Testis (tissue), 2 donors: ENCODE data around the gene TIGD3.

Experiments
- CTCF ChIP-seq, 3 experiments: fragments of 450-650 bp in 2 of 3; fragments of 200-600 bp in 1 of 3; sonication (generic) in 1 of 3; IDR thresholded peaks; one replicate each; pipeline ENCODE4 v1.5.1; 2016 to 2019; ENCODE audit warnings: antibody characterized with exemption in 3 of 3, mild to moderate bottlenecking in 2 of 3, moderate library complexity in 1 of 3
- POLR2A ChIP-seq: fragments of 450-650 bp; IDR thresholded peaks from one replicate; pipeline ENCODE4 v1.6.1; 2017; ENCODE audit warnings: antibody characterized with exemption, mild to moderate bottlenecking, moderate library complexity

- TF ChIP-seq CTCF (IDR thresholded peaks at IDR 0.05) (no peak), POLR2A (no peak)
Observed at GRCh38 chr11:65316227-65317024, 38.1 kb upstream of the TIGD3 start.
